GM12878 (cell line): ENCODE data around the gene FHOD3. TPM values are rescaled to one million over a fixed set of nuclear protein-coding genes. Genes with fewer than 3 reads are reported as not detected.
A peak's percentile ranks its signal among the peaks of the same experiment; 100 is the strongest.

ENCODE experiments used
- ATAC-seq: fragments of 200-7000 bp; cut with Tn5 transposase; 3 replicates; pipeline ENCODE4 v1.9.1; 2020; ENCODE audit warnings: mild to moderate bottlenecking, moderate library complexity
- BruUV-seq: library from RNA; stranded (reverse); fragments of 400-500 nt; replicated peaks from 2 replicates; lab custom pipeline; 2021; lab: Mats Ljungman, UMichigan
- CTCF ChIA-PET: fragments of 300-600 bp; sonication (Branson Sonifier 250); formaldehyde crosslinking; extraction: SDS; loops from one replicate; lab custom pipeline; 2021; ENCODE audit warnings: inconsistent platforms; lab: Yijun Ruan, JAX
- POLR2A ChIA-PET: fragments of 350-600 bp; formaldehyde crosslinking; extraction: SDS; loops from one replicate; lab custom pipeline; 2021; ENCODE audit warnings: inconsistent platforms; lab: Charles Lee
- RAD21 ChIA-PET: fragments of 300-600 bp; sonication (Branson Sonifier 250); formaldehyde crosslinking; loops from one replicate; lab custom pipeline; 2023; ENCODE audit warnings: antibody characterized with exemption; ENCODE audit not compliant: unreplicated experiment; lab: Charles Lee
- SMC1A ChIA-PET: fragments of 300-600 bp; sonication (Branson Sonifier 250); formaldehyde crosslinking; loops from one replicate; lab custom pipeline; 2023; ENCODE audit not compliant: unreplicated experiment, uncharacterized antibody; lab: Charles Lee
- DNase-seq: peaks from one replicate; pipeline ENCODE4 v3.0.0-alpha.2; 2011; ENCODE audit warnings: low read depth, low spot score
- FAIRE-seq: peaks from 3 replicates; lab custom pipeline; 2011; peaks lifted over from hg19 to GRCh38; lab: Jason Lieb, UNC
- H2AFZ ChIP-seq: 2 replicates; pipeline ENCODE4 v1.6.0; 2011; ENCODE audit warnings: low read depth, low read length, control low read depth; ENCODE audit not compliant: control insufficient read depth
- H3K27ac ChIP-seq: 2 replicates; pipeline ENCODE4 v1.5.1; 2011; ENCODE audit warnings: control low read depth; ENCODE audit not compliant: control insufficient read depth, insufficient read depth
- H3K27me3 ChIP-seq, 2 experiments: replicated peaks in 1 of 2; 2 replicates each; pipeline versions ENCODE4 v1.6.0 to v1.6.1; 2011; ENCODE audit warnings: low read length in 1 of 2; ENCODE audit not compliant: control insufficient read depth in 2 of 2, insufficient read depth in 2 of 2
- H3K36me3 ChIP-seq, 2 experiments: 2 replicates each; pipeline ENCODE4 v1.5.1; 2011; ENCODE audit warnings: low read length in 1 of 2; ENCODE audit not compliant: control insufficient read depth in 2 of 2, insufficient read depth in 2 of 2
- H3K4me1 ChIP-seq: 2 replicates; pipeline ENCODE4 v1.6.1; 2011; ENCODE audit warnings: mild to moderate bottlenecking, low read length, moderate library complexity, mixed read lengths; ENCODE audit not compliant: control insufficient read depth, insufficient read depth
- H3K4me2 ChIP-seq: 2 replicates; pipeline ENCODE4 v1.6.0; 2011; ENCODE audit warnings: control low read depth; ENCODE audit not compliant: control insufficient read depth, insufficient read depth
- H3K4me3 ChIP-seq: fragments of 200-600 bp; sonication (generic); 2 replicates; pipeline ENCODE4 v1.5.1; 2016
- H3K79me2 ChIP-seq: 2 replicates; pipeline ENCODE4 v1.6.0; 2011; ENCODE audit warnings: low read length; ENCODE audit not compliant: control insufficient read depth, insufficient read depth
- H3K9ac ChIP-seq: 2 replicates; pipeline ENCODE4 v1.8.0; 2011; ENCODE audit warnings: low read length, control low read depth, mixed read lengths; ENCODE audit not compliant: control insufficient read depth, insufficient read depth
- H3K9me3 ChIP-seq: replicated peaks from 3 replicates; pipeline ENCODE4 v1.5.1; 2011; ENCODE audit warnings: mild to moderate bottlenecking, low read length; ENCODE audit not compliant: control insufficient read depth, insufficient read depth
- H4K20me1 ChIP-seq: 2 replicates; pipeline ENCODE4 v1.6.0; 2011; ENCODE audit not compliant: control insufficient read depth, insufficient read depth
- BHLHE40 ChIP-seq, 2 experiments: fragments of 450-650 bp in 1 of 2; IDR thresholded peaks; 2 replicates each; pipeline ENCODE4 v1.6.1; 2011 to 2017; ENCODE audit warnings: low read depth in 2 of 2, borderline replicate concordance in 1 of 2, improper control_type of control experiment in 1 of 2, low read length in 1 of 2, mild to moderate bottlenecking in 1 of 2
- FOXM1 ChIP-seq: IDR thresholded peaks from 2 replicates; pipeline ENCODE4 v1.6.1; 2012; ENCODE audit warnings: low read depth, mild to moderate bottlenecking, inconsistent platforms, low read length, moderate library complexity
- GATAD2B ChIP-seq: fragments of 450-650 bp; conservative IDR thresholded peaks from 2 replicates; pipeline ENCODE4 v1.6.1; 2017; ENCODE audit warnings: low read depth, mild to moderate bottlenecking, moderate library complexity
- HCFC1 ChIP-seq: fragments of 150-350 bp; IDR thresholded peaks from 2 replicates; pipeline ENCODE4 v1.6.1; 2014; ENCODE audit warnings: low read length
- RUNX3 ChIP-seq: IDR thresholded peaks from 2 replicates; pipeline ENCODE4 v1.6.1; 2012; ENCODE audit warnings: low read length, inconsistent platforms
- SMAD1 ChIP-seq: fragments of 450-650 bp; IDR thresholded peaks from 2 replicates; pipeline ENCODE4 v1.6.1; 2018; ENCODE audit warnings: mild to moderate bottlenecking, low read depth; ENCODE audit not compliant: partially characterized antibody
- SMC3 ChIP-seq: IDR thresholded peaks from 2 replicates; pipeline ENCODE4 v1.6.1; 2011; ENCODE audit warnings: low read length, improper control_type of control experiment, borderline replicate concordance
- ZBED1 ChIP-seq: IDR thresholded peaks from 2 replicates; pipeline ENCODE4 v1.6.1; 2016; ENCODE audit warnings: borderline replicate concordance
- WGBS: methylation state at CpG from one replicate; pipeline ENCODE4 v1.1.6; 2016; ENCODE audit warnings: low lambda C conversion rate; ENCODE audit not compliant: insufficient replicate concordance, insufficient coverage; ENCODE audit errors: missing lambda C conversion rate; 5-methylcytosine and 5-hydroxymethylcytosine counted together
- in situ Hi-C: fragments of 300-500 bp; cut with MboI; formaldehyde crosslinking; loops from 9 replicates; pipeline ENCODE4 v1.14.3; 2018; ENCODE audit warnings: mixed read lengths
- intact Hi-C: fragments of 100-400 bp; cut with micrococcal nuclease; formaldehyde crosslinking; loops from one replicate; pipeline ENCODE4 v1.14.2; 2022; ENCODE audit not compliant: unreplicated experiment
- polyA plus RNA-seq, 11 experiments: library from polyadenylated mRNA; depleted of rRNA in 4 of 11; unstranded in 6 of 11; stranded (reverse) in 5 of 11; fragments of >200 nt; fragmentation: Nextera tagmentation in 4 of 11; fragmentation: Illumina TruSeq in 1 of 11; extraction: Ambion mirVana in 4 of 11; extraction: Trizol in 1 of 11; gene quantifications; 1 replicate in 1 of 11; 2 replicates in 10 of 11; pipeline versions ENCODE4 v1.2.1 to v1.2.3, GENCODE V29; 2011 to 2016; ENCODE audit warnings: inconsistent platforms in 2 of 11, missing spikeins in 2 of 11, low read depth in 1 of 11
- total RNA-seq, 4 experiments: library from RNA; depleted of rRNA in 3 of 4; stranded (reverse); fragments of >200 nt in 3 of 4; fragmentation: Illumina TruSeq in 1 of 4; extraction: Trizol in 1 of 4; gene quantifications; 2 replicates each; pipeline versions ENCODE4 v1.2.1 to v1.2.3, GENCODE V29; 2013 to 2021
- TF ChIP-seq, protein P1 (sequence below): fragments of 450-650 bp; IDR thresholded peaks from 2 replicates; pipeline ENCODE4 v1.6.1; 2017; ENCODE audit warnings: mild to moderate bottlenecking, moderate library complexity
- TF ChIP-seq, protein P2 (sequence below): IDR thresholded peaks from 2 replicates; pipeline ENCODE4 v1.6.1; 2011; ENCODE audit warnings: borderline replicate concordance, low read depth, mild to moderate bottlenecking, moderate library complexity, low read length; ENCODE audit not compliant: insufficient read depth, poor library complexity, severe bottlenecking
- TF ChIP-seq, protein P3 (sequence below): fragments of 450-650 bp; formaldehyde crosslinking; IDR thresholded peaks from 2 replicates; pipeline ENCODE4 v1.4.0; 2020; ENCODE audit warnings: mild to moderate bottlenecking, moderate library complexity

Gene FHOD3
- total and polyA plus RNA-seq, 10 of the 15 experiments (the other 5 are each of a cell fraction or from before 2014, with no cell fraction given) = 0.77 to 26.7 (median 10.4) TPM

DNA sequence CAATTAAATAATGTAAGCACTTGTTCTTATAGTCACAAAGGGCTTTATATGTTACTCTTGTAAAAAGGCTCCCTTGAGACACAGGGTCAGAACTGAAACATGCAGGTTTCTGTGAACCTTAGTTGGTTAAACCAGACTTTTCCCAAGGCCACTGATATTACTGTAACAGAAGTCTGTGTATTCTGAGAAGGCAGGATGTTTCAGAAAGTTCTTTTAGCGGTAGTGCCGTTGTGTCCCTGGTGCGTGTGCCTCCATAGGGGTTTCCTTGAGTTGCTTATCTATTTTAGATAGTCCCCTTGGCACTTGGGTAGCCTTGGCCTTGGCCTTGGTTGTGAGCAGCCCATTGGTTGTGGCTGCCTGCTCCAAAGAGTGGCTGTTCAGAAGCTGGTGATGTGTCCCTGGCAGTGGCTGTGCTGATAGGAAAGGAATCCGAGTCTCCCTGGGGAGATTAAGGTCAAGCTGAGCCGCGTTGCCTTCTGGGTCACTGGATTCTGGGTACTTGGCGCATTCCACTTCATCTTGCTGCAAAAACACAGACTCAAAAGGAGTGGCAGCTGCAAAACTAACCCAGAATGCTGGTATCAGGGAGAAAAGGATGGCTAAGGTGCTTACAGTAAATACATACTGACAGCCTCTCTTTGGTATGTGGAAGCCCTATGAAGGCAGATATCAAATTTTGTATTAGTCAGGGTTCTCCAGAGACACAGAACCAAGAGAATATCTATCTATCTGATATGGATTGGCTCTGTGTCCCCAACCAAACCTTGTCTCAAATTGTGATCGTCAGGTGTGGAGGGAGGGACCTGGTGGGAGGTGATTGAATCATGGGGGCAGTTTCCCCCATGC lies 69.7 kb downstream of the FHOD3 start:
- RAD21 ChIA-PET = interaction anchor here (0.6 to 13.5 kb wide), 43 partner anchors 7 to 313 kb away, joined by 3 to 203 read pairs (median 4); partner anchors contain the start of gene FHOD3
- H4K20me1 ChIP-seq = no peaks in the 10 kb centered on the region
- ATAC-seq (peak; percentile 80), FAIRE-seq (peak; percentile 86), DNase-seq (peak; percentile 82)
- SMC1A ChIA-PET = interaction anchor here (0.6 to 41.4 kb wide), 29 partner anchors 12 to 351 kb away, joined by 3 to 1180 read pairs (median 4); partner anchors contain the start of gene FHOD3
- H3K4me1 ChIP-seq = peaks cover 14% of the 10 kb centered on the region
- peak overlapping the region; percentile 16; the same call in 1 of the 2 replicates for H3K9ac ChIP-seq
- H3K79me2 ChIP-seq = no peaks in the 10 kb centered on the region; the same call in 1 of the 2 replicates
- CTCF ChIA-PET = interaction anchor here (0.9 to 4.3 kb wide), 15 partner anchors 8 to 205 kb away, joined by 3 to 21 read pairs (median 6); partner anchors contain the start of gene FHOD3
- intact Hi-C loops = loop anchor here (1.0 to 2.0 kb wide), 5 partner anchors 18 to 268 kb away; no protein-coding TSS in a partner anchor
- H3K9me3 ChIP-seq = no peaks in the 10 kb centered on the region; the same call in 2 of the 3 replicates
- peak overlapping the region; percentile 38; the same call in 1 of the 2 replicates for H3K4me2 ChIP-seq
- peak overlapping the region; percentile 34; the same call in 1 of the 2 replicates for H2AFZ ChIP-seq
- 27% methylated on average over 8 of the region's 8 CpGs for WGBS
- no peaks in the 10 kb centered on the region for H3K27me3 ChIP-seq
- in situ Hi-C loops = no loop called here
- BruUV-seq = no TSS peak
- peak overlapping the region; percentile 72 for H3K27ac ChIP-seq
- POLR2A ChIA-PET = interaction anchor here (0.6 to 5.1 kb wide), 22 partner anchors 7 to 268 kb away, joined by 3 to 51 read pairs (median 4); partner anchors contain the start of gene FHOD3
- H3K36me3 ChIP-seq = no peaks in the 10 kb centered on the region; a peak in 1 of 4 replicates
- H3K4me3 ChIP-seq = no peak overlapping the region
- peak; percentile 6 to 59; a peak in 2 of 4 replicates for TF ChIP-seq BHLHE40 (IDR thresholded peaks at IDR 0.05; ENCODE audit: borderline replicate concordance in 1 of 2, low read depth in 2 of 2, low read length in 1 of 2)
- TF ChIP-seq RUNX3 = peak; percentile 42; the same call in 1 of the 2 replicates
- no peak for TF ChIP-seq ZBED1
- peak; percentile 31; the same call in 1 of the 2 replicates for TF ChIP-seq FOXM1
- no peak; the same call in 1 of the 2 replicates for TF ChIP-seq HCFC1
- TF ChIP-seq, protein P1, sequence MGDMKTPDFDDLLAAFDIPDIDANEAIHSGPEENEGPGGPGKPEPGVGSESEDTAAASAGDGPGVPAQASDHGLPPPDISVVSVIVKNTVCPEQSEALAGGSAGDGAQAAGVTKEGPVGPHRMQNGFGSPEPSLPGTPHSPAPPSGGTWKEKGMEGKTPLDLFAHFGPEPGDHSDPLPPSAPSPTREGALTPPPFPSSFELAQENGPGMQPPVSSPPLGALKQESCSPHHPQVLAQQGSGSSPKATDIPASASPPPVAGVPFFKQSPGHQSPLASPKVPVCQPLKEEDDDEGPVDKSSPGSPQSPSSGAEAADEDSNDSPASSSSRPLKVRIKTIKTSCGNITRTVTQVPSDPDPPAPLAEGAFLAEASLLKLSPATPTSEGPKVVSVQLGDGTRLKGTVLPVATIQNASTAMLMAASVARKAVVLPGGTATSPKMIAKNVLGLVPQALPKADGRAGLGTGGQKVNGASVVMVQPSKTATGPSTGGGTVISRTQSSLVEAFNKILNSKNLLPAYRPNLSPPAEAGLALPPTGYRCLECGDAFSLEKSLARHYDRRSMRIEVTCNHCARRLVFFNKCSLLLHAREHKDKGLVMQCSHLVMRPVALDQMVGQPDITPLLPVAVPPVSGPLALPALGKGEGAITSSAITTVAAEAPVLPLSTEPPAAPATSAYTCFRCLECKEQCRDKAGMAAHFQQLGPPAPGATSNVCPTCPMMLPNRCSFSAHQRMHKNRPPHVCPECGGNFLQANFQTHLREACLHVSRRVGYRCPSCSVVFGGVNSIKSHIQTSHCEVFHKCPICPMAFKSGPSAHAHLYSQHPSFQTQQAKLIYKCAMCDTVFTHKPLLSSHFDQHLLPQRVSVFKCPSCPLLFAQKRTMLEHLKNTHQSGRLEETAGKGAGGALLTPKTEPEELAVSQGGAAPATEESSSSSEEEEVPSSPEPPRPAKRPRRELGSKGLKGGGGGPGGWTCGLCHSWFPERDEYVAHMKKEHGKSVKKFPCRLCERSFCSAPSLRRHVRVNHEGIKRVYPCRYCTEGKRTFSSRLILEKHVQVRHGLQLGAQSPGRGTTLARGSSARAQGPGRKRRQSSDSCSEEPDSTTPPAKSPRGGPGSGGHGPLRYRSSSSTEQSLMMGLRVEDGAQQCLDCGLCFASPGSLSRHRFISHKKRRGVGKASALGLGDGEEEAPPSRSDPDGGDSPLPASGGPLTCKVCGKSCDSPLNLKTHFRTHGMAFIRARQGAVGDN = peak; percentile 95
- TF ChIP-seq, protein P2, sequence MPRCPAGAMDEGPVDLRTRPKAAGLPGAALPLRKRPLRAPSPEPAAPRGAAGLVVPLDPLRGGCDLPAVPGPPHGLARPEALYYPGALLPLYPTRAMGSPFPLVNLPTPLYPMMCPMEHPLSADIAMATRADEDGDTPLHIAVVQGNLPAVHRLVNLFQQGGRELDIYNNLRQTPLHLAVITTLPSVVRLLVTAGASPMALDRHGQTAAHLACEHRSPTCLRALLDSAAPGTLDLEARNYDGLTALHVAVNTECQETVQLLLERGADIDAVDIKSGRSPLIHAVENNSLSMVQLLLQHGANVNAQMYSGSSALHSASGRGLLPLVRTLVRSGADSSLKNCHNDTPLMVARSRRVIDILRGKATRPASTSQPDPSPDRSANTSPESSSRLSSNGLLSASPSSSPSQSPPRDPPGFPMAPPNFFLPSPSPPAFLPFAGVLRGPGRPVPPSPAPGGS = peak; percentile 89
- TF ChIP-seq SMAD1 = peak; percentile 92
- TF ChIP-seq, protein P3, sequence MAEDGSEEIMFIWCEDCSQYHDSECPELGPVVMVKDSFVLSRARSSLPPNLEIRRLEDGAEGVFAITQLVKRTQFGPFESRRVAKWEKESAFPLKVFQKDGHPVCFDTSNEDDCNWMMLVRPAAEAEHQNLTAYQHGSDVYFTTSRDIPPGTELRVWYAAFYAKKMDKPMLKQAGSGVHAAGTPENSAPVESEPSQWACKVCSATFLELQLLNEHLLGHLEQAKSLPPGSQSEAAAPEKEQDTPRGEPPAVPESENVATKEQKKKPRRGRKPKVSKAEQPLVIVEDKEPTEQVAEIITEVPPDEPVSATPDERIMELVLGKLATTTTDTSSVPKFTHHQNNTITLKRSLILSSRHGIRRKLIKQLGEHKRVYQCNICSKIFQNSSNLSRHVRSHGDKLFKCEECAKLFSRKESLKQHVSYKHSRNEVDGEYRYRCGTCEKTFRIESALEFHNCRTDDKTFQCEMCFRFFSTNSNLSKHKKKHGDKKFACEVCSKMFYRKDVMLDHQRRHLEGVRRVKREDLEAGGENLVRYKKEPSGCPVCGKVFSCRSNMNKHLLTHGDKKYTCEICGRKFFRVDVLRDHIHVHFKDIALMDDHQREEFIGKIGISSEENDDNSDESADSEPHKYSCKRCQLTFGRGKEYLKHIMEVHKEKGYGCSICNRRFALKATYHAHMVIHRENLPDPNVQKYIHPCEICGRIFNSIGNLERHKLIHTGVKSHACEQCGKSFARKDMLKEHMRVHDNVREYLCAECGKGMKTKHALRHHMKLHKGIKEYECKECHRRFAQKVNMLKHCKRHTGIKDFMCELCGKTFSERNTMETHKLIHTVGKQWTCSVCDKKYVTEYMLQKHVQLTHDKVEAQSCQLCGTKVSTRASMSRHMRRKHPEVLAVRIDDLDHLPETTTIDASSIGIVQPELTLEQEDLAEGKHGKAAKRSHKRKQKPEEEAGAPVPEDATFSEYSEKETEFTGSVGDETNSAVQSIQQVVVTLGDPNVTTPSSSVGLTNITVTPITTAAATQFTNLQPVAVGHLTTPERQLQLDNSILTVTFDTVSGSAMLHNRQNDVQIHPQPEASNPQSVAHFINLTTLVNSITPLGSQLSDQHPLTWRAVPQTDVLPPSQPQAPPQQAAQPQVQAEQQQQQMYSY (CRISPR knock-in tag) = no peak
- peak; percentile 97 for TF ChIP-seq GATAD2B
- TF ChIP-seq SMC3 = peak; percentile 15; the same call in 1 of the 2 replicates
